ENCODE measurements around the gene VCX2. TPM values are rescaled to one million over a fixed set of nuclear protein-coding genes. Genes with fewer than 3 reads are reported as not detected.
"Not testable (repeated sequence)": the region's sequence is repeated elsewhere in the genome, so short reads cannot be mapped to it uniquely, and the experiment has no call there.

Gene VCX2
- total RNA-seq (not detected), polyA plus RNA-seq (not detected)

- H3K4me1 Mint-ChIP-seq; H3K27ac Mint-ChIP-seq; H3K27ac ChIP-seq (ENCODE audit: insufficient read depth, low read length, poor library complexity, severe bottlenecking); DNase-seq; H3K4me1 ChIP-seq (ENCODE audit: control insufficient read depth, insufficient read depth, low read length, poor library complexity, severe bottlenecking); H3K27me3 ChIP-seq (ENCODE audit: control insufficient read depth, insufficient read depth, low read length); H3K36me3 Mint-ChIP-seq; H3K4me3 ChIP-seq (ENCODE audit: low read depth, low read length); H3K9me3 ChIP-seq (ENCODE audit: control insufficient read depth in 2 of 2, low read length in 2 of 2); ATAC-seq (ENCODE audit: low read depth in 2 of 2); H3K36me3 ChIP-seq (ENCODE audit: control insufficient read depth, insufficient read depth, low read length); H3K4me3 Mint-ChIP-seq; H3K27me3 Mint-ChIP-seq: not testable (repeated sequence)
- peaks cover 0 to 17% (median 5%) of the 10 kb centered on the region in 7 donors for H3K9me3 Mint-ChIP-seq
These were observed at the start of gene VCX2 for GRCh38 chrX:8171169-8171568. VCX2 (minus strand) TSS chrX:8171267; CDS start chrX:8170643, 624 bp downstream.

GRCh38 chrX:8204943-8205342 lies 33.9 kb upstream of the VCX2 start:
- Histone ChIP-seq H3K4me1 (ENCODE audit: control insufficient read depth, insufficient read depth, low read length, poor library complexity, severe bottlenecking) (no peaks in the 10 kb centered on the region), H3K27ac (ENCODE audit: insufficient read depth, low read length, poor library complexity, severe bottlenecking) (no peak overlapping the region), H3K9me3 (ENCODE audit: control insufficient read depth in 2 of 2, low read length in 2 of 2) (no peaks in the 10 kb centered on the region), H3K36me3 (ENCODE audit: control insufficient read depth, insufficient read depth, low read length) (no peaks in the 10 kb centered on the region), H3K4me3 (ENCODE audit: low read depth, low read length) (no peak overlapping the region), H3K27me3 (ENCODE audit: control insufficient read depth, insufficient read depth, low read length) (no peaks in the 10 kb centered on the region)
- DNase-seq (no peak), ATAC-seq (ENCODE audit: low read depth in 2 of 2) (no peak)
- Mint-ChIP-seq H3K4me3 (no peak overlapping the region), H3K9me3 (peaks cover 0 to 18% (median 8%) of the 10 kb centered on the region in 7 donors), H3K4me1 (no peaks in the 10 kb centered on the region), H3K27me3 (no peaks in the 10 kb centered on the region), H3K27ac (no peak overlapping the region), H3K36me3 (no peaks in the 10 kb centered on the region)

- ATAC-seq (ENCODE audit: low read depth in 2 of 2), result no peak
- Histone ChIP-seq H3K27ac (ENCODE audit: insufficient read depth, low read length, poor library complexity, severe bottlenecking) (no peak overlapping the region), H3K27me3 (ENCODE audit: control insufficient read depth, insufficient read depth, low read length) (no peaks in the 10 kb centered on the region), H3K9me3 (ENCODE audit: control insufficient read depth in 2 of 2, low read length in 2 of 2) (no peaks in the 10 kb centered on the region), H3K4me1 (ENCODE audit: control insufficient read depth, insufficient read depth, low read length, poor library complexity, severe bottlenecking) (no peaks in the 10 kb centered on the region), H3K4me3 (ENCODE audit: low read depth, low read length) (no peak overlapping the region), H3K36me3 (ENCODE audit: control insufficient read depth, insufficient read depth, low read length) (no peaks in the 10 kb centered on the region)
- H3K27me3 Mint-ChIP-seq, result no peaks in the 10 kb centered on the region
- DNase-seq, result no peak
- H3K36me3 Mint-ChIP-seq, result no peaks in the 10 kb centered on the region
- peaks cover 0 to 14% (median 8%) of the 10 kb centered on the region in 7 donors for H3K9me3 Mint-ChIP-seq
- no peaks in the 10 kb centered on the region for H3K4me1 Mint-ChIP-seq
- no peak overlapping the region for H3K27ac Mint-ChIP-seq
- H3K4me3 Mint-ChIP-seq, result no peak overlapping the region
These were observed 33.3 kb upstream of the VCX2 start for GRCh38 chrX:8204169-8204935.

- H3K4me1 ChIP-seq (ENCODE audit: control insufficient read depth, insufficient read depth, low read length, poor library complexity, severe bottlenecking), result no peaks in the 10 kb centered on the region
- no peak overlapping the region for H3K27ac Mint-ChIP-seq
- DNase-seq (no peak), ATAC-seq (ENCODE audit: low read depth in 2 of 2) (no peak)
- H3K4me1 Mint-ChIP-seq, result no peaks in the 10 kb centered on the region
- no peak overlapping the region for H3K27ac ChIP-seq (ENCODE audit: insufficient read depth, low read length, poor library complexity, severe bottlenecking)
- no peaks in the 10 kb centered on the region for H3K36me3 ChIP-seq (ENCODE audit: control insufficient read depth, insufficient read depth, low read length)
- peaks cover 0 to 3% of the 10 kb centered on the region in 2 experiments for H3K9me3 ChIP-seq (ENCODE audit: control insufficient read depth in 2 of 2, low read length in 2 of 2)
- H3K9me3 Mint-ChIP-seq, result peaks cover 0 to 22% (median 9%) of the 10 kb centered on the region in 7 donors
- no peaks in the 10 kb centered on the region for H3K27me3 Mint-ChIP-seq
- no peak overlapping the region for H3K4me3 Mint-ChIP-seq
- no peak overlapping the region for H3K4me3 ChIP-seq (ENCODE audit: low read depth, low read length)
- no peaks in the 10 kb centered on the region for H3K36me3 Mint-ChIP-seq
- H3K27me3 ChIP-seq (ENCODE audit: control insufficient read depth, insufficient read depth, low read length), result no peaks in the 10 kb centered on the region
These were observed 30.8 kb upstream of the VCX2 start for GRCh38 chrX:8201896-8202331.

- Mint-ChIP-seq H3K36me3 (no peaks in the 10 kb centered on the region), H3K27ac (no peak overlapping the region), H3K4me3 (no peak overlapping the region), H3K27me3 (no peaks in the 10 kb centered on the region), H3K4me1 (no peaks in the 10 kb centered on the region), H3K9me3 (peaks cover 0 to 26% (median 6%) of the 10 kb centered on the region in 7 donors)
- peaks cover 0 to 6% of the 10 kb centered on the region in 2 experiments for H3K9me3 ChIP-seq (ENCODE audit: control insufficient read depth in 2 of 2, low read length in 2 of 2)
- H3K4me1 ChIP-seq (ENCODE audit: control insufficient read depth, insufficient read depth, low read length, poor library complexity, severe bottlenecking), result no peaks in the 10 kb centered on the region
- H3K27ac ChIP-seq (ENCODE audit: insufficient read depth, low read length, poor library complexity, severe bottlenecking), result no peak overlapping the region
- no peaks in the 10 kb centered on the region for H3K27me3 ChIP-seq (ENCODE audit: control insufficient read depth, insufficient read depth, low read length)
- no peak for DNase-seq
- H3K36me3 ChIP-seq (ENCODE audit: control insufficient read depth, insufficient read depth, low read length), result no peaks in the 10 kb centered on the region
- H3K4me3 ChIP-seq (ENCODE audit: low read depth, low read length), result no peak overlapping the region
- no peak for ATAC-seq (ENCODE audit: low read depth in 2 of 2)
These were observed 25.7 kb upstream of the VCX2 start for GRCh38 chrX:8196776-8197175.

- H3K4me1 ChIP-seq (ENCODE audit: control insufficient read depth, insufficient read depth, low read length, poor library complexity, severe bottlenecking), result no peaks in the 10 kb centered on the region
- DNase-seq (no peak), ATAC-seq (ENCODE audit: low read depth in 2 of 2) (no peak)
- H3K9me3 Mint-ChIP-seq, result peaks cover 0 to 27% (median 12%) of the 10 kb centered on the region in 7 donors
- no peak overlapping the region for H3K4me3 Mint-ChIP-seq
- H3K36me3 Mint-ChIP-seq, result no peaks in the 10 kb centered on the region
- no peak overlapping the region for H3K27ac ChIP-seq (ENCODE audit: insufficient read depth, low read length, poor library complexity, severe bottlenecking)
- H3K27me3 ChIP-seq (ENCODE audit: control insufficient read depth, insufficient read depth, low read length), result no peaks in the 10 kb centered on the region
- H3K36me3 ChIP-seq (ENCODE audit: control insufficient read depth, insufficient read depth, low read length), result no peaks in the 10 kb centered on the region
- peaks cover 0 to 9% of the 10 kb centered on the region in 2 experiments for H3K9me3 ChIP-seq (ENCODE audit: control insufficient read depth in 2 of 2, low read length in 2 of 2)
- no peaks in the 10 kb centered on the region for H3K4me1 Mint-ChIP-seq
- no peak overlapping the region for H3K4me3 ChIP-seq (ENCODE audit: low read depth, low read length)
- no peak overlapping the region for H3K27ac Mint-ChIP-seq
- H3K27me3 Mint-ChIP-seq, result no peaks in the 10 kb centered on the region
These were observed 23.1 kb upstream of the VCX2 start for GRCh38 chrX:8194216-8194615.

GRCh38 chrX:8192276-8192675 lies 21.2 kb upstream of the VCX2 start:
- no peaks in the 10 kb centered on the region for H3K36me3 ChIP-seq (ENCODE audit: control insufficient read depth, insufficient read depth, low read length)
- Mint-ChIP-seq H3K9me3 (peaks cover 0 to 25% (median 5%) of the 10 kb centered on the region in 7 donors), H3K27ac (no peak overlapping the region), H3K4me1 (no peaks in the 10 kb centered on the region), H3K4me3 (no peak overlapping the region), H3K27me3 (no peaks in the 10 kb centered on the region), H3K36me3 (no peaks in the 10 kb centered on the region)
- DNase-seq (no peak), ATAC-seq (ENCODE audit: low read depth in 2 of 2) (no peak)
- no peak overlapping the region for H3K27ac ChIP-seq (ENCODE audit: insufficient read depth, low read length, poor library complexity, severe bottlenecking)
- H3K4me1 ChIP-seq (ENCODE audit: control insufficient read depth, insufficient read depth, low read length, poor library complexity, severe bottlenecking), result no peaks in the 10 kb centered on the region
- peaks cover 0 to 9% of the 10 kb centered on the region in 2 experiments for H3K9me3 ChIP-seq (ENCODE audit: control insufficient read depth in 2 of 2, low read length in 2 of 2)
- no peak overlapping the region for H3K4me3 ChIP-seq (ENCODE audit: low read depth, low read length)
- no peaks in the 10 kb centered on the region for H3K27me3 ChIP-seq (ENCODE audit: control insufficient read depth, insufficient read depth, low read length)

GRCh38 chrX:8191022-8191421 lies 20.0 kb upstream of the VCX2 start:
- Mint-ChIP-seq H3K27ac (no peak overlapping the region), H3K27me3 (no peaks in the 10 kb centered on the region), H3K36me3 (no peaks in the 10 kb centered on the region), H3K4me3 (no peak overlapping the region), H3K9me3 (peaks cover 0 to 19% (median 5%) of the 10 kb centered on the region in 7 donors), H3K4me1 (no peaks in the 10 kb centered on the region)
- Histone ChIP-seq H3K4me1 (ENCODE audit: control insufficient read depth, insufficient read depth, low read length, poor library complexity, severe bottlenecking) (no peaks in the 10 kb centered on the region), H3K27ac (ENCODE audit: insufficient read depth, low read length, poor library complexity, severe bottlenecking) (no peak overlapping the region), H3K36me3 (ENCODE audit: control insufficient read depth, insufficient read depth, low read length) (no peaks in the 10 kb centered on the region), H3K4me3 (ENCODE audit: low read depth, low read length) (no peak overlapping the region), H3K9me3 (ENCODE audit: control insufficient read depth in 2 of 2, low read length in 2 of 2) (peaks cover 0 to 3% of the 10 kb centered on the region in 2 experiments), H3K27me3 (ENCODE audit: control insufficient read depth, insufficient read depth, low read length) (no peaks in the 10 kb centered on the region)
- DNase-seq (no peak), ATAC-seq (ENCODE audit: low read depth in 2 of 2) (no peak)

Measured in CD4-positive, CD25-positive, alpha-beta regulatory T cell (primary cell).